ENCODE measurements around the gene KIAA1328.
A peak's percentile ranks its signal among the peaks of the same experiment; 100 is the strongest.
"Not testable (repeated sequence)": the region's sequence is repeated elsewhere in the genome, so short reads cannot be mapped to it uniquely, and the experiment has no call there.

Gene KIAA1328

DNA sequence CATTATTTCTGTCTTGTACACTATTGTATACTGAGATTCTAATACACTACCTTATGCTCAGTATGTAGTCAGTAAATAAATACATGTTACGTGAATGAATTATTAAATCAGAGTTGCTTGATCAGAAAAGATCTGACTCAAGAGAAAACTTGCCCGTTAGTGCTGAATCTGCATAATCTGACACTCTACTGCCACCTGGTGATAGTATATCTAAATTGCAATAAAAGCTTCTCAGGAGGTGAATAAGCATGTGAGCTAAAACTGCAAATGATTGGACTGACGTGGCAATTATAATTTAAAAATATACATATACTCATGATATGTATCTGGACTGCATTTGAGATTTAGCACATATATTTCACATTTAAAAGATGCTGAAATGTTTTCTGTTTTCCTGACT is 70.4 kb downstream of the KIAA1328 start:
- DNase-seq (ENCODE audit: low read depth), result no peak
- H3K4me3 ChIP-seq (ENCODE audit: control insufficient read depth, low read depth, low read length), result no peak overlapping the region
- peak; percentile 10 for TF ChIP-seq CTCF (IDR thresholded peaks at IDR 0.05; ENCODE audit: control insufficient read depth, insufficient read depth, low read depth, low read length, missing control alignments)

DNA sequence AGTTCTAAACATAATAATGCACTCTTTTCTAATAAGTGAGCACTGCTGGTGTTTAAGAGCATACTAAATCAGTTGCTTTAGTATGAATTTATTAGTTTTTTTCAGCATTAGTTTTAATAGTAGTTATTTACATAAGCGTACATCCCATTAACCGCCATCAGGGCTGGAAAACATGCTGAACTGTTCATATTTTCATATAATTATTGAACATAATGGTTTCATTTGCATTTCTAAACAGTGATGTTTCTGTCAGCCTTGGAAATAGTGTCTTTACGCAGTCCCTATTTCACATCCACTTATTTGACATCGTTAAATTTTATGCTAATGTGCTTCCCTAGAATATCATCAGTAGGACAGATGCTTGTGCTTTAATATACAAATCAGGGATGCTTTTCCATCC is 71.5 kb downstream of the KIAA1328 start:
- H3K4me3 ChIP-seq (ENCODE audit: control insufficient read depth, low read depth, low read length), result no peak overlapping the region
- DNase-seq (ENCODE audit: low read depth), result no peak
- TF ChIP-seq CTCF (IDR thresholded peaks at IDR 0.05; ENCODE audit: control insufficient read depth, insufficient read depth, low read depth, low read length, missing control alignments), result no peak

GRCh38 chr18:36901277-36901701 is 72.4 kb downstream of the KIAA1328 start:
- H3K4me3 ChIP-seq (ENCODE audit: control insufficient read depth, low read depth, low read length), result no peak overlapping the region
- TF ChIP-seq CTCF (IDR thresholded peaks at IDR 0.05; ENCODE audit: control insufficient read depth, insufficient read depth, low read depth, low read length, missing control alignments), result no peak
- DNase-seq (ENCODE audit: low read depth), result no peak

GRCh38 chr18:36903215-36903928 is 74.4 kb downstream of the KIAA1328 start:
- no peak for TF ChIP-seq CTCF (IDR thresholded peaks at IDR 0.05; ENCODE audit: control insufficient read depth, insufficient read depth, low read depth, low read length, missing control alignments)
- H3K4me3 ChIP-seq (ENCODE audit: control insufficient read depth, low read depth, low read length), result no peak overlapping the region
- DNase-seq (ENCODE audit: low read depth), result no peak

GRCh38 chr18:36905571-36905970 is 76.6 kb downstream of the KIAA1328 start:
- DNase-seq (ENCODE audit: low read depth), result no peak
- H3K4me3 ChIP-seq (ENCODE audit: control insufficient read depth, low read depth, low read length), result no peak overlapping the region
- no peak for TF ChIP-seq CTCF (IDR thresholded peaks at IDR 0.05; ENCODE audit: control insufficient read depth, insufficient read depth, low read depth, low read length, missing control alignments)

DNA sequence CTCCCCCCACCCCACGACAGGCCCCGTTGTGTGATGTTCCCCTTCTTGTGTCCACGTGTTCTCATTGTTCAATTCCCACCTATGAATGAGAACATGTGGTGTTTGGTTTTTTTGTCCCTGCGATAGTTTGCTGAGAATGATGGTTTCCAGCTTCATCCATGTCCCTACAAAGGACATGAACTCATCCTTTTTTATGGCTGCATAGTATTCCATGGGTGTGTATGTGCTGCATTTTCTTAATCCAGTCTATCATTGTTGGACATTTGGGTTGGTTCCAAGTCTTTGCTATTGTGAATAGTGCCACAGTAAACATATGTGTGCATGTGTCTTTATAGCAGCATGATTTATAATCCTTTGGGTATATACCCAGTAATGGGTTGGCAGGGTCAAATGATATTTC is 80.4 kb downstream of the KIAA1328 start:
- DNase-seq (ENCODE audit: low read depth); H3K4me3 ChIP-seq (ENCODE audit: control insufficient read depth, low read depth, low read length): not testable (repeated sequence)

- no peak for DNase-seq (ENCODE audit: low read depth)
- no peak for TF ChIP-seq CTCF (IDR thresholded peaks at IDR 0.05; ENCODE audit: control insufficient read depth, insufficient read depth, low read depth, low read length, missing control alignments)
- H3K4me3 ChIP-seq (ENCODE audit: control insufficient read depth, low read depth, low read length), result no peak overlapping the region
These were observed 84.0 kb downstream of the KIAA1328 start for GRCh38 chr18:36912887-36913286.
